Fibroblast of skin of scalp (primary cell): ENCODE results near the gene MSRB3.

Experiments used
- DNase-seq: peaks from one replicate; pipeline ENCODE4 v3.0.0-alpha.2; 2013

The MSRB3 gene

GRCh38 chr12:65327207-65328076 is 49.0 kb downstream of the MSRB3 start:
- DNase-seq, result peak; percentile 76

GRCh38 chr12:65329721-65330120 is 51.2 kb downstream of the MSRB3 start:
- DNase-seq, result no peak

DNA sequence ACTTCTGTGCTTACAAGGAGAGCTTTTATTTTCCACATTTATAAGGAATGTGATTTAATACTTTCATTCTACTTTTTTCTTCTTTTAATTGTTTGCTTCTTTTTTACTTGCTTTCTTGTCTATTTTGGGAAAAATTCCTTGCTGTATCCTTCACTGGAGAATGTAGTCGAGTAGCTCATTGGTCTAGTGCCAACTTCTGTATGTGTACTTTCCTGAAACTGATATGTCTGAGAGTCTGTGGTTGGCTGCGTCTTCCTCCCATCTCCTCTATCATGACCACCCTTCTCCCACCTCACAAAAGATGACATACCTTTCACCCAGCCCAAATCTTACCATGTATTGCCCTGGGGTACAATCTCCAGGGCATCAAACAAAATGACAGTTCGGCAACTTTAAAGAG is 51.8 kb downstream of the MSRB3 start:
- peak; percentile 57 for DNase-seq

- no peak for DNase-seq
Measured at GRCh38 chr12:65331456-65331855, 53.0 kb downstream of the MSRB3 start.

DNA sequence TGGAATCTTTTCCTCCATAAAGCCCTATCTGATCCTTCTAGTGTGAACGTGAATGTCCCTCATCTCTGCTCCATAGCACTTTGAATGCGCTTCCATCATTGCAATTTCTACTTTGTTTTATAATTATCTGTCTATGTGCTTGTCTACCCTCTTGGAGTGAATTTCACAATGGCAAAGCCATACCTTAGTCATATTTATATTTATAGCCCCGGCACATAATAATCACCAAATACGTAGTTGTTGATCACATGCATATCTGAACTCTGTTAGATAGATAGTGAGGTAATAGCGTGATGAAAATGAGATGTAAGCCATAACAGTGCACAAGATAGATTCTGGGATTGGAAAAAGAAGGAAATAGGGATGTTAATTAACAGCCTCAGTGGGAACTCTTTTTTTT is 55.2 kb downstream of the MSRB3 start:
- DNase-seq, result no peak

DNA sequence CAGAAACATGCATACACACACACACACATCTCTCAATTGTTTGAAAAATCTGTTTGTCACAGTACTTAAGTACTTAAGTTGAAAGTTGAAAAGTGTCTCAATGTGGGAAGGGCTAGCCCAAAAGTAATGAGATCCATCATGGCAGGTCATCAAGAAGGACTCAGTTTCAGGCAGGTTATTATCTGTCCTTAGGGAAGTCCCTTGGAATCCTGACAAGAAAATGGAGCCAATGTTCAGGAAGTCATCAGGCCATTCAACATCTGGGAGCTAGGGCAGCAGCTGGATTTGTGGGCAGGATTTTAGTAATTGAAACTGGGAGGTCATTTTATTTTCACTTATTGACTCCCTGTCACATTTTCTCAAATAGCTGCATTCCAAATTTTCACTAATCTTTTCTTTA is 56.0 kb downstream of the MSRB3 start:
- DNase-seq, result no peak

- DNase-seq, result peak; percentile 93
Measured at GRCh38 chr12:65335021-65335714, 56.7 kb downstream of the MSRB3 start.

DNA sequence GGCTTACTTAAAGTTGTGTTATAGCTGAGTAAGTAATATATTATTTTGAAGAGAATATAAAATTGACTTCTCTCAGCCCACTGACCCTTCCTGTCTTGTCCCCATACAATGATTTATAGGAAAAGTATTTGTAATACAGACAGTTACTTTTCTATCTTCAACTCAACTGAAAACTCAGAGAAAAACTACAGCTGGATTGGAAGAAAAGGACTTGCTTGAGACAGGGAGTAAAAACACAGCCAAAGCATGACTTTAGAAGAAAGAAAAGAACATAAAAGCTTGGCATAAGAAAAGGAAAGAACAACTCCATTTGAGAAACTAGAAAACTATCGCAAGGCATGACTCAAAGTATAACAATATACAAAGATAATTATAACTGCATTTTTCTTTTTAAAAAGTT is 57.5 kb downstream of the MSRB3 start:
- DNase-seq, result no peak

DNA sequence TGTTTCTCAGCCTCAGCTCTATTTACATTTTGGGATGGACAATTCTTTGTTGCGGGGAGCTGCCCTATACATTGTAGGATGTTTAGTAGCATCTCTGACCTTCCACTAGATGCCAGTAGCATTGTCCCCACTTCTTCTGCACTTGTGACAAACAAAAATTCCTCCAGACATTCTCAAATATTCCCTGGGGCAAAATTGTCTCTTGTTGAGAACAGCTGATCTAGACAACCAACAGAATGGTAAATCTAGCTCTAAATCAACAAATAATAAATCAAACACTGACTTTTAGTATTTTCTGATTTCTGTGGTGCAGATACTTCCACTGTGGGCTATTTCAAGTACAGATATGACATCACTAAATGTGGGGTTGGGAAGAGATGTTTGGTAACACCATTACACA is 60.7 kb downstream of the MSRB3 start:
- DNase-seq, result peak; percentile 27

- no peak for DNase-seq
Measured at GRCh38 chr12:65343230-65343629, 64.7 kb downstream of the MSRB3 start.

DNA sequence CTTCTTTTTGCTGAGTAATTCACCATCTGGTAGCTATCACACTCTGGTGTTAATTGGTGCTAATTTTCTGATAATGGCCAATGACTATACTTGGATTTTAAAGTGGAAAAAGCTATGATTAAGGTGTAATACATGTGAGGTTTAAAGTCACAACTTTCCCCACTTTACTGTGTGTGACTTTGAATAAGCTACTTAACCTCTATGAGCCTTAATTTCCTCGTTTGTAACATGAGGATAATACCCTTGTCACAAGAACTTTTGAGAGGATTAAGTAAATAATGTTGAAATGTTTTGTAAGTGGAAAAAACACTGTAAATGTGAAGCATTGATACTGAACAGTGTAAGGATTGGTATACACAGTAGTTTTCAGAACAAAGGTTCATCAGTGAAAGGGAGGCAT is 65.3 kb downstream of the MSRB3 start:
- no peak for DNase-seq

GRCh38 chr12:65355461-65355860 is 77.0 kb downstream of the MSRB3 start:
- DNase-seq, result peak; percentile 82

DNA sequence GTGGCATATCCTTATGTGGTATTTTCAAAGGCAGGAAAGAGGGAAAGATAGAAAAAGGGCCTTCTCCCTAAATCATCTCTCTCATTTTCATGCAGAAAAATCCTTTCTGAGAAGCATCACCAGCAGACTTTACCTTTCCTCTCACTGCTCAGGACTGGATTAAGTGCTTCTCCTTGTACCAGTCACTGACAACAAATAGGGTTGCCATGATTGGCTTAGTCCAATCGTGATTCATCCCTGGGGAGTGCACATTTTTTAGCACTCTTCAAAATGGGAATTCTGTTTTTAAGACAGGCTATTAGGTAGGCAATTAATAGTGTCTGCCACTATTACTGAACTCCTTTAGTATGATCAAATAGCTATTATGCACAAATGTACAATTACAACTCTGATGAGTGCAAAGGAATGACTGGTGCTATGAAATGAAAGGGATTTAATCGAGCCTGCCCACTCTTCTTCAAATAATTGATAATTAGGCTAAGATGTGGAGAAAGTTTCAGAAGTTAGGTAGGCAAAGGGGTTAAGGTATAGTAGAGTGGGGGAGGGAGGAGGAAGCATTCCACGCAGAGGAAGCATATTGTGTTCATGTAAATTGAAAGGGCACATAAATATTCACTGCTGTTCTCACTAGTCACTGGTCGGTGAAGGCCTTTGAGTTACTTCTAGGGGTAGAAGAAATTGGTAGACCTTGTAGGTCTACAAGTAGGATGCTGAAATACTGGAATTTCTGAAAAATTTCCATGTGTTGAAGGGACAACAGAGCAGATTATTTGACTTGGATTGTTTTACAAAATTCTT is 84.0 kb downstream of the MSRB3 start:
- no peak for DNase-seq

DNA sequence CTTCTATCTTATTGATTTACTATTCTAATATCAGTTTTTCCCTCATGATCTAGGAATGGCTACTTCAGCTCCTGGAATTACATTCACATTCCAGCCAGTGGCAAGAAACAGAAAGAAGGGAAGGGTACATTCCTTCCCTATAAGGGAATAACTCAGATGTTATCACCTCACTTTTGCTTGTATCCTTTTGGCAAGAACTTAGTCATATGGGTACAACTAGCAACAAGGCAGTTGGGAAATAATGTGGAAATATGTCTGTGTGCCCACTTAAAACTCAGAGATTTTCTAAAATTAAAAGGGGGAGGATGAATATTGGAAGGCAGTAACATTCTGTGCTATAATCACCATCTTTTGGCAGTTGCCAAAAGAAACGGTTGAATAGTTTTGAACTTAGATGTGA is 85.6 kb downstream of the MSRB3 start:
- DNase-seq, result peak; percentile 52

DNA sequence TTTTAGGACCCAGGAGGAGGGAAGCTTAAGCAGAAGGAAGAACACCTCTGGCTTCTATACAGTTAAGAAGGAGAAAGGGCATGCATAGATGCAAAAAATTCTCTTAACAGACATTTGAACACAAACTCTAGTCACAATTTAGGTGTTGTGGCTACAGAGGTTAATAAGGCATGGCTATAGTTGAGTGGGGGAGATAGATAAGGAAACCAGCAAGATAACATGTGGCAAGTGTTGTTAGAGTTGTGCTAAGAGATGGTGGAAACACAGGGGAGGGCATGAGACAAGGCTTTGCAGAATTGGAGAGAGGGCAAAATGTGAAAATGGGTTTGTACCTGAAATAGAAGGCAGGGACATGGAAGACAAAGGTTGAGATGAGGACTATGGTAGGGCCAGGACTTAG is 88.9 kb downstream of the MSRB3 start:
- DNase-seq, result no peak

DNA sequence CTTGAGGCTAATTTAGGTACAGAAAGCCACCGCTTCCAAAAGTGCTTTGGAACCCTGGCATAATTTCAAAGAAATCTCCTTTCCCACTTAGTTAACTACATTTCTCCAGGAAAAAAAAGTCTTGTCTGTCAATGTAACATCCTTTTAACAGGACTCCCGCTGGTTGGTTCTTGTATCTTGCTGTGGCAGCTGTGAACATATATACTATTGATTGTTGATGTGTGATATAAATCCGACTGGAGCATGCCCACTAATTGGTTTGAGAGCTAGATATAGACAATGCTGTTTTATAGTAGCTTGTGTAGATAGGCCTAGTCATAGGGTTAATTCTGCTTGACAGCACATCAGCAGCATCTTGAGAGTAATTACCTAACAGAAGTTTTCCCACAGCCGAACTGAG is 89.6 kb downstream of the MSRB3 start:
- no peak for DNase-seq

DNA sequence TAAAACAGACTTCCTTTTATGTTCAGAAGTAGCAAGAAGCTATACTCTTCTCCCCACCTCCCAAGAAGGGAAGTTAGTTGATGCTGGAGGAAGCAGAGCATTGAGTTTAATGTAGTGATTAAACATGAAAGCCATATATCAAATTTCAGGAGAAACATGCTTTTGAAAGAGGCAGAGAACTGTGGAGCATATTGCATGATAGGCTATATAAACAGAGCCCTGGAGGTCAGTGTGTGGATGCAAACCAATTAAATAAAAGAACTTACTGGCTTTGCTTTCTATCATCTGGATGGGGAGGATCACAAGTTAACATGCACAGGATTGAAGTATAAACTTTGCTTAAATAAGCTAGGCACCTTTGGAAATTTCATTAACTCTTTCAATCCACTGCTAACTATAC is 94.1 kb downstream of the MSRB3 start:
- DNase-seq, result no peak

- DNase-seq, result no peak
Measured at GRCh38 chr12:65384240-65384639, 105.8 kb downstream of the MSRB3 start.

DNA sequence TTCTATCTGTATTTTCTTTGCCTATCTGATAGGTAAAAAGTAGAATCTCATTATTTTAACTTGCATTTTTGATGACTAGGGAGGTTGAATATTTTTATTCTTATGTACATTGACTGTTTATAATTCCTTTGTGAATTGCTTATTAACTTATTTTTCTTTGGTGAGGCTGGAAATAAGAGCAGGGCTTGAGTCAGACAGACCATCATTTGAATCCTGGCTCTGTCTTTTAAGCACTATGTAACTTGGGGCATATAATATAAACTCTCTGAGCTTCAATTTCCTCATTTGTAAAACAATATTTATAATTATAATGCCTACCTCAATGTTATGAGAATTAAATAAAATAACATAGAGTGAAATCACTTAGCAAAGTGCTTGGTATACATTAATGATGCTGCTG is 108.9 kb downstream of the MSRB3 start:
- no peak for DNase-seq

- DNase-seq, result no peak
Measured at GRCh38 chr12:65389436-65389835, 111.0 kb downstream of the MSRB3 start.

- no peak for DNase-seq
Measured at GRCh38 chr12:65391711-65392110, 113.2 kb downstream of the MSRB3 start.

DNA sequence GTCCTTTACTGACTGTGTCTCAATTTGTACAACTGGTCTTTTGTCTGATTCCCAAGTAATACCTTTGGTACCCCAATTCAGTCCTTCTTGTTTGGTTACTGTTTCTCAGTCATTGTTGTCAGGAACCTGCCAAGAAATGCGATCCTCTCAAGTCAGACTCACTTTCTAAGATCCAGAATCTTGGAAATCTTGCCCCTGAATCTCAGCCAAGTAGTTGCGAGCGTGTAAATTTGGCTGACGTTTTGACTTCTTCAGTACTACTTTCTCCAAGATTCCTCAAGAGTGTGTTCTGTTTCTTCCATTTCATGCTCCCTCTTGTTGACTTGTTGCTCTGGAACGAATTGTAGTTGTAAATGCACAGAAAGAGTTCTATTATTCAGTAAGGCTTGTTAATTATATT is 114.0 kb downstream of the MSRB3 start:
- no peak for DNase-seq

DNA sequence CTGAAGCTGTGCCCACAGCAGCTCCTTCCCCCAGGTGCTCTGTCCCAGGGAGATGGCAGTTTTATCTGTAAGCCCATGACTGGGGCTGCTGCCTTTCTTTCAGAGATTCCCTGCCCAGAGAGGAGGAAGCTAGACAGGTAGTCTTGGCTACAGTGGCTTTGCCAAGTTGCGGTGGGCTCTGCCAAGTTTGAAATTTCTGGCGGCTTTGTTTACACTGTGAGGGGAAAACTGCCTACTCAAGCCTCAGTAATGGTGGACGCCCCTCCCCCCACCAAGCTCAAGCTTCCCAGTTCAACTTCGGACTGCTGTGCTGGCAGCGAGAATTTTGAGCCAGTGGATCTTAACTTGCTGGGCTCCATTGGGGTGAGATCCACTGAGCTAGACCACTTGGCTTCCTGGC is 124.7 kb downstream of the MSRB3 start:
- DNase-seq, result no peak
